Mucosa of stomach (tissue), 1 donor: ENCODE results near the gene CACNG8.

ENCODE experiments used
- H3K27me3 ChIP-seq: one replicate; pipeline ENCODE4 v1.7.0; 2013; ENCODE audit warnings: mild to moderate bottlenecking, low read length; ENCODE audit not compliant: control insufficient read depth, insufficient read depth
- H3K36me3 ChIP-seq: one replicate; pipeline ENCODE4 v1.7.0; 2013; ENCODE audit warnings: low read length; ENCODE audit not compliant: control insufficient read depth, insufficient read depth
- H3K4me1 ChIP-seq: one replicate; pipeline ENCODE4 v1.7.0; 2013; ENCODE audit warnings: mild to moderate bottlenecking, low read length; ENCODE audit not compliant: control insufficient read depth, insufficient read depth
- H3K4me3 ChIP-seq: one replicate; pipeline ENCODE4 v1.7.0; 2013; ENCODE audit warnings: low read length
- H3K9ac ChIP-seq: one replicate; pipeline ENCODE4 v1.7.0; 2013; ENCODE audit warnings: mild to moderate bottlenecking, low read length, moderate library complexity
- H3K9me3 ChIP-seq: one replicate; pipeline ENCODE4 v1.7.0; 2013; ENCODE audit warnings: mild to moderate bottlenecking, low read length, moderate library complexity; ENCODE audit not compliant: control insufficient read depth
- donor health status: Pancreatic carcinoma.

Gene CACNG8

DNA sequence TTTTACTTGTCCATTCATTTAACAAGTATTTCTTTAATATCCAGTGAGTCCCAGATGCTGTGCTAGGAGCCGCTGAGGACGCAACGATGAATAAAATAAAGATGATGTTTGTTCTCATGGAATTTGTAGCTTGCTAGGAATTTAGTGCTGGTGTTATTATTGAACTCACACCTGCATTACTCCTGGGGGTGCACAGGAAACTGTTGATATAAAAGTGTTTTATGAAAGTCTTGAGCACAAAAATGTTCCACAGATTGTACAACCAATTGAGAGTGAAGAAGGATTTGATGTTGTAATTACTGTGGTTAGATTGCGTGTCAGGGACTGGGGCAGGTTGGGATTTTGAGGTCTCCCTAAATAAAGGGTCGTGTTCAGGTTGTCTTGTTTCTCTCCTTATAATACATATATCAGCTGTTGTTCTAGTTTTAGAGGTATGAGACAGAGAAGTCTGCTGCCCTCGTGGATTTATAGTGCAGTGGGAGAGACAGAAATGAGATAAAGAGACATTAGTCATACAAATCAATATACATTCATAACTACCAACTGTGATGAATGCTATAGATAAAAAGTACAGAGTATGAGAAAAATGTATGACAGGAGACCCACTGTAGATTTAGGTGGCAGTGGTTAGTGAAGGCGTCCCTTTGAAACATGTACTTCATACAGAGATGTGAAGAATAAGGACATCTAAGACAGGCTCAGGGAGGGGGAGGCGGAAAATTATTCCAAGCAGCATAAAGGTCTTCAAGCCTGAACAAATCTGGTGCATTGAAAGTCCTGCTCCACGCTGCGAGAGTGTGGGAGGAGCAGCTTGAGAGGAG lies 40.0 kb downstream of the CACNG8 start:
- Histone ChIP-seq H3K4me3 (no peak overlapping the region), H3K27me3 (peaks cover 23% of the 10 kb centered on the region), H3K9me3 (no peaks in the 10 kb centered on the region), H3K36me3 (no peaks in the 10 kb centered on the region), H3K9ac (no peak overlapping the region), H3K4me1 (no peaks in the 10 kb centered on the region)

DNA sequence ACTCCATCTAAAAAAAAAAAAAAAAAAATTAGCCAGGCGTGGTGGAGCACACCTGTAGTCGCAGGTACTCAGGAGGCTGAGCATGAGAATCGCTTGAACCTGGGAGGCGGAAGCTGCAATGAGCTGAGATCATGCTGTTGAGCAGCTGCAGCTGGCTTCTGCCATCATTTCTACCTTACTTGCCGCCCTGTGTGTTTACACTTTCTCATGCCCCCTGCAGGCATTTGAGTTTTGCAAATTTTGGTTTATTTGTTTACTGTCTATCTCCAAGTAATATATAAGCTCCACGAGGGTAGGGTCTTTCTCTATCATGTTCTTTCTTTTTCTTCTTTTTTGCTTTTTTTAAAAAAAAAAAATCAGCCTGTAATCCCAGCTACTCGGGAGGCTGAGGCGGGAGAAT lies 46.7 kb downstream of the CACNG8 start:
- Histone ChIP-seq H3K27me3 (no peaks in the 10 kb centered on the region), H3K9ac (no peak overlapping the region), H3K4me1 (no peaks in the 10 kb centered on the region), H3K9me3 (no peaks in the 10 kb centered on the region), H3K36me3 (no peaks in the 10 kb centered on the region), H3K4me3 (no peak overlapping the region)

DNA sequence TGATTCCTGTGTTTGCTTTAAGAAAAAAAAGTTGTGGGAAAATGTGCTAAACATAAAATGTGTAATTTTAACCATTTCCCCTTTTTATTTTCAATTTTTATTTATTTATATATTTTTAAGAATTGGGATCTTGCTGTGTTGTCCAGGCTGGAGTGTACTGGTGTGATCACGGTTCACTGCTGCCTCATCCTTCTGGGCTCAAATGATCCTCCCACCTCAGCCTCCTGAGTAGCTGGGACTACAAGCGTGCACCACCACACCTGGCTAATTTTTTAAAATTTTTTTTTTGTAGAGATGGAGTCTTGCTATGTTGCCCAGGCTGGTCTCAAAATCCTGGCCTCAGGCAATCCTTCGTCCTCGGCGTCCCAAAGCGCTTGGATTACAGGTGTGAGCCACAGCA lies 47.7 kb downstream of the CACNG8 start:
- H3K9me3 ChIP-seq = no peaks in the 10 kb centered on the region
- no peaks in the 10 kb centered on the region for H3K4me1 ChIP-seq
- no peak overlapping the region for H3K9ac ChIP-seq
- no peaks in the 10 kb centered on the region for H3K36me3 ChIP-seq
- H3K4me3 ChIP-seq = no peak overlapping the region
- no peaks in the 10 kb centered on the region for H3K27me3 ChIP-seq

DNA sequence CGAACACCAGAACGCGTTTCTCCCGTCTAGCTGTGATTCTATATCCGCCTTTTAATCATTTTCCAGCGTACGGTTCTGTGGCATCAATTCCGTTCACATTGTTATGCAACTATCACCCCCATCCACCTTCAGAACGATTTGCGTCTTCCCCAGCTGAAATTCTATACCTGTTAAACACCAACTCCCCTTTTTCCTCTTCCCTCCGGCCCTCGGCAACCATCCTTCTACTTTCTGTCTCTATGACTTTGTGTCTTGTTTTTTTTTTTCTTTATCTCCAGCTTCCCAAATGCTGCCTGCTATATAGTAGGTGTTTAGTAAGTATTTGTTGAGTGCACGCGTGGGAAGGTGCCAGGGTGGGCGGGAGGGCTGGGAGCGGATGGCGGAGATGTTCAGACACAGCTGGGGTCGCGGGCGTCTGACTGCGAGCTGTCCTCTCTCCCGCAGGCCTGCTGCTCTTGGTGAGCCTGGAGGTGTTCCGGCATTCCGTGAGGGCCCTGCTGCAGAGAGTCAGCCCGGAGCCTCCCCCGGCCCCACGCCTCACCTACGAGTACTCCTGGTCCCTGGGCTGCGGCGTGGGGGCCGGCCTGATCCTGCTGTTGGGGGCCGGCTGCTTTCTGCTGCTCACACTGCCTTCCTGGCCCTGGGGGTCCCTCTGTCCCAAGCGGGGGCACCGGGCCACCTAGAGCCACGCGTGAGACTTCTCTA lies 48.9 kb downstream of the CACNG8 start:
- Histone ChIP-seq H3K27me3 (no peaks in the 10 kb centered on the region), H3K9ac (no peak overlapping the region), H3K4me3 (no peak overlapping the region), H3K9me3 (no peaks in the 10 kb centered on the region), H3K36me3 (no peaks in the 10 kb centered on the region), H3K4me1 (no peaks in the 10 kb centered on the region)

DNA sequence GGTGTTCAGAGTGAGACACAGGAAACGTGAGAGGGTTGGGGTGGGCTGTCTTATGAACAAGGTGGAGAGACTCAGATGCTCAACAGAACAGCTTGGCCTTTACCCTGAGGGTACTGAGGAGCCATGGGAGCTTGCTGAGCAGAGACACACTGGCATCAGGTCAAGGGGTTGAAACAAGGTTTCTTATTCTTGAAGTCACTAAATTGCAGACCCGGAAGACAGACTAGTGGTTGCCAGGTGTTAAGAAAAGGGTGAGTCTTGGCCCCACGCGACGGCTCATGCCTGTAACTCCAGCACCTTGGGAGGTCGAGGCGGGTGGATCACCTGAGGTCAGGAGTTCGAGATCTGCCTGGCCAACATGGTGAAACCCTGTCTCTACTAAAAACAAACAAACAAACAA lies 51.1 kb downstream of the CACNG8 start:
- H3K4me1 ChIP-seq = peaks cover 2% of the 10 kb centered on the region

DNA sequence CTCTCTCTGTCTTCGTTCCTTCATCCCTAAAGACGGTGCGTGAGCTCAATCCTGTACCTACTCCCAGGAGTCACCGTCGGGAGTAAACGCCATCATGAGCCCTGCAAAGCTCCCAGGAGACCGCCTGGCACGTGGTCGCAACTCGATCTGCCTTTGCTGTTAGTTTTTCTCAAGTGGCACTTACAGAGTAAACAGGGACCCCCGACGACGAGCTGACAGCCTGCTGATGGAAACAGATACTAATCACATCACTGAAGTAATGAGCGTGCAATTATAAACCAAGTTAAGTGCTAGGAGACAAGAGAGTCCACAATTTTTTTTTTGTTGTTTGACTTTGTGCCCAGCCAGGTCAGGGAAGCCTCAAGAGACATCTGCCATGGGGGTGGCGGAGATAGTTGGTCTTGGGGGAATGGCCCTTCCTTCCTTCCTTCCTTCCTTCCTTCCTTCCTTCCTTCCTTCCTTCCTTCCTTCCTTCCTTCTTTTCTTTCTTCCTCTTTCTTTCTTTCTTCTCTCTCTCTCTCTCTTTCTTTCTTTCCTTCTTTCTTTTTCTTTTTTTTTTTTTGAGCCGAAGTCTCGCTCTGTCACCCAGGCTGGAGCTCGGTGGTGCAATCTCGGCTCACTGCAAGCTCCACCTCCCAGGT lies 52.3 kb downstream of the CACNG8 start:
- no peak overlapping the region for H3K9ac ChIP-seq
- no peaks in the 10 kb centered on the region for H3K27me3 ChIP-seq
- no peaks in the 10 kb centered on the region for H3K36me3 ChIP-seq
- H3K4me3 ChIP-seq = no peak overlapping the region
- peaks cover 12% of the 10 kb centered on the region for H3K4me1 ChIP-seq
- H3K9me3 ChIP-seq = no peaks in the 10 kb centered on the region

More for the DNA sequence above, 51.1 kb downstream of the CACNG8 start:
- no peak overlapping the region for H3K4me3 ChIP-seq
- no peaks in the 10 kb centered on the region for H3K9me3 ChIP-seq
- H3K9ac ChIP-seq = no peak overlapping the region
- no peaks in the 10 kb centered on the region for H3K27me3 ChIP-seq
- H3K36me3 ChIP-seq = no peaks in the 10 kb centered on the region

DNA sequence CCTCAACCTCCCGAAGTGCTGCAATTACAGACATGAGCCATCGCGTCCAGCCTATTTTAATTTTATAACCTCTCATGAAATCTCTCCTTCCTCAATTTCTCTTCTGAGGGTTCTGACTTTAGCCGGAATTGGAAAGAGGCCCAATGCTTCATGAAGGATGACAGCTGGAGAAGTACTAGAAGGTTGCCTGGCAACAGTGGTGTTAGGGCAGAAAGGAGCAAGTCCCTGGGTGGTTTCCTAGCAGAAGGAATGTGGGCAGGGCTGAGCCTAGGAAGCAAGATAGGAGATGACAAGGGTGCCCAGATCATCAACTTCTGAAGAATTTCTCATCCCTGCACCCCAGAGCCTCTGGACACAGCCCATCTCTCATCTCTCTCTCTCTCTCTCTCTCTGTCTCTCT lies 54.5 kb downstream of the CACNG8 start:
- no peaks in the 10 kb centered on the region for H3K9me3 ChIP-seq
- H3K4me1 ChIP-seq = peaks cover 12% of the 10 kb centered on the region
- no peaks in the 10 kb centered on the region for H3K27me3 ChIP-seq
- no peak overlapping the region for H3K4me3 ChIP-seq
- H3K9ac ChIP-seq = no peak overlapping the region
- no peaks in the 10 kb centered on the region for H3K36me3 ChIP-seq

DNA sequence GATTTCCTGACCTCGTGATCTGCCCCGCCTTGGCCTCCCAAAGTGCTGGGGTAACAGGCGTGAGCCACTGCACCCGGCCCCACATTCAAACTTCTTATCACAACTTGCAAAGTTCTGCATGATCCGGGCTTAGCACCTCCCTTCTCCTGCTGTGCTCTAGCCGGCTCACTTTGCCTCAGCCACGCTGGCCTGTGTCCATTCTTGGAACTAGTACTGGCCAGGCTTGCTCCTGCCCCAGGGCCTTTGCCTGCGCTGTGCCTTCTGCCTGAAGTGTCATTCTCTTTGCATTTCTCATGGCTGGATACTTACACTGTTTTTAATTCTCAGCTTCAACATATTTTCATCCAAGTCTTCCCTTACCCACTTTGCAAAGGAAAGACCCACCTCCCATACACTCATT lies 58.6 kb downstream of the CACNG8 start:
- no peaks in the 10 kb centered on the region for H3K27me3 ChIP-seq
- H3K36me3 ChIP-seq = no peaks in the 10 kb centered on the region
- H3K4me3 ChIP-seq = no peak overlapping the region
- no peaks in the 10 kb centered on the region for H3K9me3 ChIP-seq
- no peak overlapping the region for H3K9ac ChIP-seq
- H3K4me1 ChIP-seq = peaks cover 20% of the 10 kb centered on the region

DNA sequence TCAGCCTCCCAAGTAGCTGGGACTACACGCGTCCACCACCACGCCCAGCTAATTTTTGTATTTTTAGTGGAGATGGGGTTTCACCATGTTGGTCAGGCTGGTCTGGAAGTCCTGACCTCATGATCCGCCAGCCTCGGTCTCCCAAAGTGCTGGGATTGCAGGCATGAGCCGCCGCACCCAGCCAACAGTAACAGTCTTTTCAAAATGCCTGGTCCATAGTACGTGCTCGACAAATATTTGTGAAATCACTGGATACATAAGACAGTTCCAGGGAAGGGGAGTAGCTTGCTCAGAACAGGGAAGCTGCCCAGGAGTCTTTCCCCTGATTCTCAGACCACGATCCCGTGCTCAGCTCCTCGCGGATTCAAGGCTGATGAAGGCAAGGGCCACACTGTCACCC lies 59.2 kb downstream of the CACNG8 start:
- no peaks in the 10 kb centered on the region for H3K9me3 ChIP-seq
- no peaks in the 10 kb centered on the region for H3K27me3 ChIP-seq

DNA sequence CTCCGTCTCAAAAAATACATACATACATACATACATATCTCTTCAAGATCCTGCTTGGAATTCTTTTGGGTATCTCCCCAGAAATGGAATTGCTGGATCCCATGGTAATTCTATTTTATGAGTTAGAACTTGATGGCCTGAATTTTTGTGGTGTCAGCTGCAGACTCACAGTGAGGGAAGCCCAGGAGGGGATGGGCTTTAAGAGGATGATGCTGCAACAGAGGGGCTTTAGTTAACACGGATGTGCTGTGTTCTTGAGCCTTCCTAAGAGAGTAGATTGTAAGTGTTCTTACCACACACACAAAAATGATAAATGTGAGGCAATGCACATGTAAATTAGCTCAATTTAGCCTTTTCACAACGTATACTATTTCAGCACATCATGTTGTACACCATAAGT lies 60.5 kb downstream of the CACNG8 start:
- Histone ChIP-seq H3K9me3 (no peaks in the 10 kb centered on the region), H3K4me3 (no peak overlapping the region), H3K27me3 (no peaks in the 10 kb centered on the region), H3K9ac (no peak overlapping the region), H3K4me1 (peaks cover 20% of the 10 kb centered on the region), H3K36me3 (no peaks in the 10 kb centered on the region)

More for the DNA sequence above, 59.2 kb downstream of the CACNG8 start:
- Histone ChIP-seq H3K36me3 (no peaks in the 10 kb centered on the region), H3K9ac (no peak overlapping the region), H3K4me3 (no peak overlapping the region), H3K4me1 (peaks cover 20% of the 10 kb centered on the region)

DNA sequence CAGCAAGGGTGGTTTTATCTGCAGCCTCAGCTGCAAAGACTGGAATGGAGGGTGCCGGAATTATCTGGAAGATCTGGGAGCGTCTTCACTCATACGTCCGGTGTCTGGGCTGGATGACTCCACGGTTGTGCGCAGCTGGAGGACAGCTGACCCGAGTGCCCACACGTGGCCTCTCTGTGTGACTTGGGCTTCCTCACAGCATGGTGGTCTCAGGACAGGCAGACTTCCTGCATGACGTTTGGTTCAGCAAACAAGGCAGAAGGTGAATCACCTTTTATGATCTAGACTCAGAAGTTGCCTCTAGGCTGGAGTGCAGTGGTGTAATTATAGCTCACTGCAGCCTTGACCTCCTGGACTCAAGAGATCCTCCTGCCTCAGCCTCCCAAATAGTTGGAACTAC lies 61.9 kb downstream of the CACNG8 start:
- Histone ChIP-seq H3K27me3 (no peaks in the 10 kb centered on the region), H3K4me1 (peaks cover 10% of the 10 kb centered on the region), H3K4me3 (no peak overlapping the region), H3K9ac (no peak overlapping the region), H3K36me3 (no peaks in the 10 kb centered on the region), H3K9me3 (no peaks in the 10 kb centered on the region)

DNA sequence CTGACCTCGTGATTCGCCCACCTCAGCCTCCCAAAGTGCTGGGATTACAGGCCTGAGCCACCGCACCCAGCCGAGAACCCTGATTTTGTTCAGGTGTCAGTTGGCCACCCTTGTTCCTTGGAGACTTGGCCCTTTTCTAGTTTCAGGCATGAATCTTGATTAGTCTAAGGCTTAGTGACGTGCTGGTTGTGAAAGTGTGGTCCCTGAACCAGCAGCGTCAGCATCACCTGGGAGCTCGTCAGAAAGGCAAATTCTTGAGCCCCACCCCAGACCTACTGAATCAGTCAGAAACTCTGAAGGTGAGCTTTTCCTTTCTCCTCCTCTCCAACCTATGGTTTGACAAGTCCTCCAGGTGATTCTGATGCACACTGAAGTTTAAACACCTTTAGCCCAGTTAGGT lies 63.9 kb downstream of the CACNG8 start:
- Histone ChIP-seq H3K9me3 (no peaks in the 10 kb centered on the region), H3K27me3 (peaks cover 5% of the 10 kb centered on the region), H3K4me3 (no peak overlapping the region), H3K4me1 (peaks cover 7% of the 10 kb centered on the region), H3K36me3 (no peaks in the 10 kb centered on the region), H3K9ac (no peak overlapping the region)
